Measurements from ENCODE around the gene ZNF619. TPM values are rescaled to one million over a fixed set of nuclear protein-coding genes. Genes with fewer than 3 reads are reported as not detected.

The ZNF619 gene
- total and polyA plus RNA-seq, 2 of the 13 experiments (the other 11 are each of a cell fraction or from before 2014, with no cell fraction given), result 0.83 to 5.2 TPM

DNA sequence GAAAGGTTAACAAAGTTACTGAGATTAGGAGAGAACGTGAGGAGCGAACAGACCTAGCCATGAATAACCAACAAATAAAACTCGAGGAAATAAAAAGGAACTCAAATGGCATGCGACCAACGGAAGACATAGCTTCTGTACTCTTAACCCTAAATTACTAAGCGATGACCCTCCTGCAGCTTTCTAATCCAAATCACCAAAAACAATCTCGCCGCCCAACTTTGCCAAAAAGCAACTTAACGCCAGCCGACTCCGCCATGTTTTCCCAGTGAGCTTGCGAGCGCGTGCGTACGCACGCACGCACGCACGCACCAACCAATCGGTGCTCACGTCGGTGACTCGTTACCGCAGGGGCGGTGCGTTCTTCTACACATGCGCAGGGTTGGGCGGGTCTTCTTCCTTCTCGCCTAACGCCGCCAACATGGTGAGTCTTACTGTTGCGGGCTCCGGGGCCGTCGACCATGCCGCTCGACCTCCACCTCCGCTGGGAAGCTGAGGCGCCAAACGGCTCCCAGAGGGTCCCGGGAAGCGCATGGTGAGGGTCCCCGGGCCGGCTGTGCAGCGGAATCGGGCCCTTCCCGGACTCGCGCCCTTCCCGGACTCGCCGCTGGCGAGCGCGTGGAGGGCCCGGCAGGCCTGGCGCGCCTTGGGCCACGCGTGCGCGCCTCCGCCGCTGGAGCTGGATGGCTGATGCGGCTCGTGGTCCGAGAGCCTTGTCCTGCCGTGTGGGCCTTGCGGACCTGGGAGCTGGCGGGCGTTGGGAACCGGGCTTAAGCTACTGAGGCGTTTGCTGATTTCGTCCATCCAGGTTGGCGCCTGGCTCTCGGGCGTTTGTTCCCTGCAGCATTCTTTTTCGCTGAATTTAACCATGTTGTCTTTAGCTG, 19.7 kb upstream of the ZNF619 start, which contains the start of gene RPL14 (continued):
- TF ChIP-seq CBX5 (CRISPR knock-in tag; IDR thresholded peaks at IDR 0.05; ENCODE audit: borderline replicate concordance) (no peak), ZNF205 (CRISPR knock-in tag; IDR thresholded peaks at IDR 0.05) (peak; percentile 33; the same call in 1 of the 2 replicates), ZBTB7A (CRISPR knock-in tag; IDR thresholded peaks at IDR 0.05) (peak; percentile 44; the same call in 1 of the 2 replicates), ZNF841 (CRISPR knock-in tag; IDR thresholded peaks at IDR 0.05; ENCODE audit: borderline replicate concordance) (peak; percentile 72; the same call in 1 of the 2 replicates), KAT8 (CRISPR knock-in tag; IDR thresholded peaks at IDR 0.05) (peak; percentile 96), SKIL (CRISPR knock-in tag; IDR thresholded peaks at IDR 0.05; ENCODE audit: borderline replicate concordance) (0 out of 2 replicates have a peak, but pooled peaks have one; percentile 50), MAZ (IDR thresholded peaks at IDR 0.05; ENCODE audit: borderline replicate concordance, low read depth, low read length) (no peak), MAZ (CRISPR knock-in tag; IDR thresholded peaks at IDR 0.05; ENCODE audit: low read depth) (no peak), JUN (CRISPR knock-in tag; IDR thresholded peaks at IDR 0.05) (no peak), MEIS1 (CRISPR knock-in tag; IDR thresholded peaks at IDR 0.05; ENCODE audit: borderline replicate concordance) (no peak), DMAP1 (CRISPR knock-in tag; IDR thresholded peaks at IDR 0.05) (peak; percentile 98), REPIN1 (CRISPR knock-in tag; IDR thresholded peaks at IDR 0.05; ENCODE audit: borderline replicate concordance, low read depth) (no peak; the same call in 1 of the 2 replicates), KAT7 (CRISPR knock-in tag; IDR thresholded peaks at IDR 0.05; ENCODE audit: borderline replicate concordance) (peak; percentile 88; the same call in 1 of the 2 replicates), HNF1B (CRISPR knock-in tag; IDR thresholded peaks at IDR 0.05) (peak; percentile 66; the same call in 1 of the 2 replicates), ONECUT2 (CRISPR knock-in tag; IDR thresholded peaks at IDR 0.05) (no peak), PBX2 (CRISPR knock-in tag; IDR thresholded peaks at IDR 0.05) (no peak), HNRNPK (IDR thresholded peaks at IDR 0.05; ENCODE audit: low read depth, low read length, poor library complexity, severe bottlenecking) (no peak)
- TF ChIP-seq, protein P1, sequence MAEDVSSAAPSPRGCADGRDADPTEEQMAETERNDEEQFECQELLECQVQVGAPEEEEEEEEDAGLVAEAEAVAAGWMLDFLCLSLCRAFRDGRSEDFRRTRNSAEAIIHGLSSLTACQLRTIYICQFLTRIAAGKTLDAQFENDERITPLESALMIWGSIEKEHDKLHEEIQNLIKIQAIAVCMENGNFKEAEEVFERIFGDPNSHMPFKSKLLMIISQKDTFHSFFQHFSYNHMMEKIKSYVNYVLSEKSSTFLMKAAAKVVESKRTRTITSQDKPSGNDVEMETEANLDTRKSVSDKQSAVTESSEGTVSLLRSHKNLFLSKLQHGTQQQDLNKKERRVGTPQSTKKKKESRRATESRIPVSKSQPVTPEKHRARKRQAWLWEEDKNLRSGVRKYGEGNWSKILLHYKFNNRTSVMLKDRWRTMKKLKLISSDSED (CRISPR knock-in tag; IDR thresholded peaks at IDR 0.05), result 0 out of 2 replicates have a peak, but pooled peaks have one; percentile 45

Measured in HepG2 (cell line).